Subcutaneous adipose tissue (tissue), 4 donors: ENCODE measurements around the gene CCDC141. TPM values are rescaled to one million over a fixed set of nuclear protein-coding genes. Genes with fewer than 3 reads are reported as not detected.

Source experiments
- CTCF ChIP-seq: fragments of 450-650 bp; IDR thresholded peaks from one replicate; pipeline ENCODE4 v1.5.1; 2016; ENCODE audit warnings: low read depth, mild to moderate bottlenecking, control low read depth, antibody characterized with exemption, moderate library complexity
- total RNA-seq, 4 donors: library from RNA; depleted of rRNA; stranded (reverse); fragments of >200 nt; gene quantifications; one replicate each; pipeline ENCODE4 v1.1.0, GENCODE V29; 2016

Gene CCDC141
- total RNA-seq, 4 donors from 2014 or later, result 5.4 to 26.4 (median 16.7) TPM

GRCh38 chr2:178915423-178916173 is 134.3 kb downstream of the CCDC141 start:
- no peak for TF ChIP-seq CTCF

GRCh38 chr2:178914259-178914849 is 135.6 kb downstream of the CCDC141 start:
- no peak for TF ChIP-seq CTCF

DNA sequence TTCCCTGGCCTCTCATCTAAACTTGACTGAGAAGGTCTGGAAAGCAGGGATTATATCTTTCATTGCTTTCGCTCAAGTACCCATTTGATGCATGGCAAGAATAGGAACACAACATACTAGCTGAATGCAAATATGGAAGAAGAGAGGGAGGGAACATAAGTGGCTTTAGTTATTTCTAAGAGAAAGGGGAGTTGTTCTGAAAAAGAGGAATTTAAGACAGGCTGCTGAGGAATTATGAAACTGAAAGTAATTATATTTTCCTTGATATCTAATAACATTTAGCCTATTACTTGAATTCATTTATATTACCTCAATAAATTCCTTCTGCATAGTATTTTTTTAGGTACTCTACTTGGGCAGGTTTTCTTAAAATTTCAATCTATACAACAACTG is 136.9 kb downstream of the CCDC141 start:
- TF ChIP-seq CTCF, result no peak

GRCh38 chr2:178912416-178913048 is 137.4 kb downstream of the CCDC141 start:
- no peak for TF ChIP-seq CTCF

DNA sequence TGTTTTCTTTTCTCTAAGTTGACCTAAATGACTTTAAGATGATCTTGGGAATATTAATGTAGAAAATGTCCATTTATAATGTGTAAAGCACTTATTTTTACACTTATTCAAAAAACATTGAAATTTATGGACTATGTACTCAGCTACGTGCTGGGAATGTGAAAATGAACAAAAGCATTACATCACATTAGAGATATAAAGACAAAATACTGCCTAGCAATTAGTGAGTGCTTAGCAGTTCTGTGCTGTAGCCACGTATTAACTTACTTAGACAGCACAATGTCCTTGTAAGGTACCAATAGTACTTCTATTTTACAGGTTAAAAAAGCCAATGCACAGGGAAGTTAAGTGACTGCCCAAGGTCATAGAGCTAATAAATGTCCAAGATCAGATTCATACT is 138.9 kb downstream of the CCDC141 start:
- no peak for TF ChIP-seq CTCF

DNA sequence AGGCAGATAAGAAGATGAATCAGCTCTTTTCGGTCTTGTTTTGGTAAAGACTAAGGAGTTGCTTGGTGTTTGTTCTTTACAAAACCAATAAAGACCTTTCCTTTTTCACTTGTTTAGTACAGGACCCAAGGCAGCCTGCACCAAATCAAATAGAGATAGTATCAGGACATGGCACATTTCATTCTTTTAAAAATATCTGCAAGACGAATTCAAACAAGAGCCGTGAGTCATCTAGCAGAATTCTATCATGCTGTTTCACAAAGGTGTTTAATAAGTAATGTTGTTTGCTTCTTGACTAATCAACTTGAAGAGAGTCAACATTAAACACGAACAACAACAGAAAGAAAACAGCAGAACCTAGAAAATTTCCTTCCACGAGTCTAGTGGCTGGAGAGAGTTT is 139.9 kb downstream of the CCDC141 start:
- no peak for TF ChIP-seq CTCF

DNA sequence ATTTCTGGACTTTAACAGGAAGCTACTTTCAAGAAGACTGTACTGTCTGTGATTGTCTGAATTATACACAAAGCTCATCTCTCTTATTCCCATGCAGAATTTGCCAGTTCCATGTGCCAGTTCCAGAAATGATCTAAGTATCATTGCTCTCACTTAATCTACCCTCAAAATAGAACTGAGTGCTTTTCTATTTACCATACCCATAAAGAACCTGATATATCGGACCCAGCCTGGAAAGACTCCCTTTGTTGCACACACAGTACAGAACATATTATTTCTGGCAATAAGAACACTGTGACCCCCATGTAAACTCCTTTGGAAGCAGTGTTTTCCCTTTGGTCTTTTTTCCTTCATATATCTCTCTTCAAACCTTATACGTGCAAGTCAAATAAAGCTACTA is 140.4 kb downstream of the CCDC141 start:
- TF ChIP-seq CTCF, result no peak
